Heart right ventricle (tissue), 16 donors: Measurements from ENCODE around the gene LPCAT1. TPM values are rescaled to one million over a fixed set of nuclear protein-coding genes. Genes with fewer than 3 reads are reported as not detected.

Source experiments
- ATAC-seq, 8 donors: fragments of 200-7000 bp; cut with Tn5 transposase; one replicate each; pipeline ENCODE4 v1.9.1; 2020; ENCODE audit warnings: mild to moderate bottlenecking in 8 of 8, moderate library complexity in 8 of 8, moderate number of reproducible peaks in 1 of 8
- DNase-seq, 2 donors: peaks; one replicate each; pipeline ENCODE4 v3.0.0-alpha.2; 2020
- H3K27ac ChIP-seq, 10 donors: fragments of 200-600 bp; sonication (generic) in 2 of 10; one replicate each; pipeline versions ENCODE4 v1.5.0 to v1.8.0; 2020 to 2022; ENCODE audit warnings: mild to moderate bottlenecking in 3 of 10
- H3K27me3 ChIP-seq, 7 donors: fragments of 200-600 bp; one replicate each; pipeline ENCODE4 v1.8.0; 2021 to 2022; ENCODE audit warnings: mild to moderate bottlenecking in 2 of 7
- H3K36me3 ChIP-seq, 9 donors: fragments of 200-600 bp; sonication (generic) in 1 of 9; one replicate each; pipeline versions ENCODE4 v1.5.0 to v1.8.0; 2020 to 2022; ENCODE audit warnings: mild to moderate bottlenecking in 2 of 9
- H3K4me1 ChIP-seq, 9 donors: fragments of 200-600 bp; sonication (generic) in 1 of 9; one replicate each; pipeline versions ENCODE4 v1.5.0 to v1.8.0; 2020 to 2022; ENCODE audit warnings: mild to moderate bottlenecking in 4 of 9
- H3K4me3 ChIP-seq, 10 donors: fragments of 200-600 bp; sonication (generic) in 2 of 10; one replicate each; pipeline versions ENCODE4 v1.5.0 to v1.8.0; 2020 to 2022; ENCODE audit warnings: mild to moderate bottlenecking in 7 of 10, moderate library complexity in 2 of 10
- H3K9me3 ChIP-seq, 11 donors: fragments of 200-600 bp in 10 of 11; sonication (generic) in 2 of 11; one replicate each; pipeline versions ENCODE4 v1.5.0 to v1.8.0; 2013 to 2022; ENCODE audit warnings: mild to moderate bottlenecking in 2 of 11, control low read depth in 1 of 11, moderate library complexity in 1 of 11
- CTCF ChIP-seq, 9 donors: fragments of 200-600 bp; sonication (generic) in 2 of 9; IDR thresholded peaks; one replicate each; pipeline versions ENCODE4 v1.5.0 to v1.8.0; 2021 to 2022; ENCODE audit warnings: antibody characterized with exemption in 9 of 9, mild to moderate bottlenecking in 5 of 9, moderate library complexity in 1 of 9
- WGBS, 2 donors: extraction: QIAGEN DNeasy Blood & Tissue Kit; methylation state at CpG; one replicate each; pipeline ENCODE4 v1.1.7; 2013; ENCODE audit warnings: inconsistent platforms in 1 of 2; 5-methylcytosine and 5-hydroxymethylcytosine counted together
- intact Hi-C, 10 donors: fragments of 100-400 bp; cut with DNase I; formaldehyde crosslinking; loops; one replicate each; pipeline versions ENCODE4 v1.11.1 to v1.14.2; 2022
- polyA plus RNA-seq, 2 donors: library from polyadenylated mRNA; stranded (reverse); fragments of 200-250 nt; gene quantifications; one replicate each; pipeline ENCODE4 v1.2.3, GENCODE V29; 2013
- total RNA-seq, 10 donors: library from RNA; stranded (reverse); fragmentation: NEBNext Ultra II Directional in 3 of 10; extraction: Animal tissue kit (Norgen Biotek cat#: 25700) in 3 of 10; gene quantifications; one replicate each; pipeline versions ENCODE4 v1.2.1 to v1.2.4, GENCODE V29; 2021 to 2023
- donor health status: Arrhythmogenic right ventricular cardiomyopathy.
- donor health status: ischemic (EF 13 %, LVEDD 7.1; RV severe dilation, severe dysfunction).
- donor health status: healthy with polysubstance abuse.
- donor health status: DM: no; HTN: yes; CAD: no.
- donor health status: DM: no; HTN: no; CAD: no.
- donor health status: ischemic (EF 25% LVEDD 6.9; RV normal size, moderate dysfunction).
- donor health status: ischemic (EF 25% LVEDD 5.7; RV mildly dilated, moderate dysfunction).
- donor health status: healthy.
- donor health status: DM: yes; HTN: yes; CAD: no.
- donor health status: Ischemic cardiomyopathy.
- donor health status: ischemic (EF 35%, LVEDD 5.7; RV mildly dilated, moderate dysfunction).
- donor health status: nonischemic (EF 11% LVEDD 7.7; RV severe dilation, severe dysfunction).
- donor health status: DM: yes; HTN: yes; CAD: no.
- donor health status: PGD.
- donor health status: ischemic (EF 29% LVEDD 5.4; RV normal size, mild dysfunction).
- donor health status: nonischemic (EF 23%, LVEDD 6.1; RV moderate dilation, normal function).

LPCAT1 gene
- total and polyA plus RNA-seq, 12 donors, result 5.6 to 25.5 (median 9.6) TPM

GRCh38 chr5:1510631-1511030, 13.1 kb downstream of the LPCAT1 start:
- no peaks in the 10 kb centered on the region for H3K27me3 ChIP-seq
- no peak overlapping the region for H3K4me3 ChIP-seq
- WGBS, 2 donors, result 94 to 95% methylated on average over 9 to 11 of the region's 11 CpGs
- no peak overlapping the region for H3K27ac ChIP-seq
- H3K36me3 ChIP-seq, result peaks cover 0 to 56% (median 0%) of the 10 kb centered on the region in 9 donors
- peak in 1 of 2 donors; percentile 4 for DNase-seq
- no peak for TF ChIP-seq CTCF (IDR thresholded peaks at IDR 0.05)
- ATAC-seq, result no peak
- H3K9me3 ChIP-seq, result no peaks in the 10 kb centered on the region
- intact Hi-C loops, result no loop called here
- peaks cover 0 to 30% (median 0%) of the 10 kb centered on the region in 9 donors for H3K4me1 ChIP-seq

- Histone ChIP-seq H3K4me1 (peaks cover 0 to 34% (median 0%) of the 10 kb centered on the region in 9 donors), H3K27me3 (no peaks in the 10 kb centered on the region), H3K4me3 (no peak overlapping the region), H3K36me3 (peaks cover 0 to 56% (median 0%) of the 10 kb centered on the region in 9 donors), H3K27ac (no peak overlapping the region), H3K9me3 (no peaks in the 10 kb centered on the region)
- ATAC-seq, result no peak
- no peak for TF ChIP-seq CTCF (IDR thresholded peaks at IDR 0.05)
- 91 to 92% methylated on average over 18 of the region's 18 CpGs for WGBS, 2 donors
- peak in 1 of 2 donors; percentile 2 for DNase-seq
- intact Hi-C loops, result no loop called here
These were observed 13.6 kb downstream of the LPCAT1 start for GRCh38 chr5:1510151-1510561.

- 92 to 95% methylated on average over 30 of the region's 30 CpGs for WGBS, 2 donors
- no peak overlapping the region for H3K27ac ChIP-seq
- peak in 1 of 2 donors; percentile 2 for DNase-seq
- peaks cover 0 to 55% (median 0%) of the 10 kb centered on the region in 9 donors for H3K36me3 ChIP-seq
- no peak for TF ChIP-seq CTCF (IDR thresholded peaks at IDR 0.05)
- intact Hi-C loops, result no loop called here
- no peaks in the 10 kb centered on the region for H3K27me3 ChIP-seq
- H3K9me3 ChIP-seq, result no peaks in the 10 kb centered on the region
- ATAC-seq, result no peak
- peaks cover 0 to 34% (median 0%) of the 10 kb centered on the region in 9 donors for H3K4me1 ChIP-seq
- H3K4me3 ChIP-seq, result no peak overlapping the region
These were observed 14.2 kb downstream of the LPCAT1 start for GRCh38 chr5:1509346-1510085.

GRCh38 chr5:1508659-1509290, 15.0 kb downstream of the LPCAT1 start:
- 94 to 96% methylated on average over 30 of the region's 30 CpGs for WGBS, 2 donors
- peak in 1 of 2 donors; percentile 6 for DNase-seq

More at GRCh38 chr5:1508659-1509290, 15.0 kb downstream of the LPCAT1 start:
- intact Hi-C loops, result no loop called here
- H3K27me3 ChIP-seq, result no peaks in the 10 kb centered on the region
- no peak for ATAC-seq
- H3K9me3 ChIP-seq, result no peaks in the 10 kb centered on the region
- H3K4me3 ChIP-seq, result no peak overlapping the region
- H3K27ac ChIP-seq, result no peak overlapping the region
- H3K36me3 ChIP-seq, result peaks cover 0 to 48% (median 0%) of the 10 kb centered on the region in 9 donors
- TF ChIP-seq CTCF (IDR thresholded peaks at IDR 0.05), result no peak
- peaks cover 0 to 34% (median 6%) of the 10 kb centered on the region in 9 donors for H3K4me1 ChIP-seq
